GM12865 (cell line): ENCODE measurements around the gene SLC6A13.

Experiments
- DNase-seq: peaks from one replicate; pipeline ENCODE4 v3.0.0; 2010; ENCODE audit warnings: low read depth
- H3K4me3 ChIP-seq: 2 replicates; pipeline ENCODE4 v1.5.1; 2011; ENCODE audit warnings: mild to moderate bottlenecking, low read depth, low read length, control low read depth
- CTCF ChIP-seq: IDR thresholded peaks from 2 replicates; pipeline ENCODE4 v1.5.1; 2011; ENCODE audit warnings: low read length, control low read depth, low read depth, inconsistent platforms; ENCODE audit not compliant: insufficient read depth; ENCODE audit errors: missing control alignments

SLC6A13 gene

GRCh38 chr12:171276-171675 lies 91.4 kb downstream of the SLC6A13 start:
- H3K4me3 ChIP-seq, result no peak overlapping the region

More at GRCh38 chr12:171276-171675, 91.4 kb downstream of the SLC6A13 start:
- no peak for DNase-seq
- no peak for TF ChIP-seq CTCF
